Stimulated activated CD4-positive, alpha-beta T cell treated with anti-CD3 and anti-CD28 coated beads, TNF-alpha, amount 100 ng/mL, for 24 hours (primary cell): ENCODE measurements around the gene EPHA8.

Source experiments
- DNase-seq, 3 experiments: peaks; one replicate each; pipeline ENCODE4 v3.0.0-alpha.2; 2020; ENCODE audit warnings: low read depth in 3 of 3

The EPHA8 gene

GRCh38 chr1:22536506-22536905, 26.8 kb upstream of the EPHA8 start:
- no peak for DNase-seq

- no peak for DNase-seq
Measured at GRCh38 chr1:22537441-22538139, 25.7 kb upstream of the EPHA8 start.

GRCh38 chr1:22539510-22540118, 23.7 kb upstream of the EPHA8 start:
- DNase-seq, result no peak

GRCh38 chr1:22540337-22540736, 23.0 kb upstream of the EPHA8 start:
- DNase-seq, result no peak

- DNase-seq, result no peak
Measured at GRCh38 chr1:22542886-22543285, 20.4 kb upstream of the EPHA8 start.

GRCh38 chr1:22543679-22544078, 19.6 kb upstream of the EPHA8 start:
- DNase-seq, result no peak

GRCh38 chr1:22544606-22545005, 18.7 kb upstream of the EPHA8 start:
- DNase-seq, result no peak

- DNase-seq, result no peak
Measured at GRCh38 chr1:22545141-22545540, 18.1 kb upstream of the EPHA8 start.

- DNase-seq, result no peak
Measured at GRCh38 chr1:22547186-22547817, 16.0 kb upstream of the EPHA8 start.

GRCh38 chr1:22547818-22548462, 15.3 kb upstream of the EPHA8 start:
- no peak for DNase-seq

- DNase-seq, result no peak
Measured at GRCh38 chr1:22550021-22550420, 13.3 kb upstream of the EPHA8 start.

GRCh38 chr1:22551591-22551990, 11.7 kb upstream of the EPHA8 start:
- DNase-seq, result no peak

GRCh38 chr1:22552021-22552420, 11.3 kb upstream of the EPHA8 start:
- no peak for DNase-seq

GRCh38 chr1:22553104-22553880, 10.0 kb upstream of the EPHA8 start:
- DNase-seq, result no peak

GRCh38 chr1:22553991-22554522, 9.2 kb upstream of the EPHA8 start:
- no peak for DNase-seq

GRCh38 chr1:22555371-22555656, 8.0 kb upstream of the EPHA8 start:
- DNase-seq, result no peak

GRCh38 chr1:22556391-22557104, 6.7 kb upstream of the EPHA8 start:
- no peak for DNase-seq

- no peak for DNase-seq
Measured at GRCh38 chr1:22557341-22557950, 5.8 kb upstream of the EPHA8 start.

- no peak for DNase-seq
Measured at GRCh38 chr1:22563671-22564602, 648 bp downstream of the EPHA8 start.

GRCh38 chr1:22566161-22566560, 2.9 kb downstream of the EPHA8 start:
- no peak for DNase-seq
